HG02763 (cell line): ENCODE measurements around the gene TF.

ENCODE experiments used
- ATAC-seq: cut with Tn5 transposase; IDR thresholded peaks from one replicate; pipeline ENCODE4 v1.9.1; 2021; ENCODE audit warnings: mild to moderate bottlenecking, moderate library complexity; ENCODE audit not compliant: unreplicated experiment

The TF gene

DNA sequence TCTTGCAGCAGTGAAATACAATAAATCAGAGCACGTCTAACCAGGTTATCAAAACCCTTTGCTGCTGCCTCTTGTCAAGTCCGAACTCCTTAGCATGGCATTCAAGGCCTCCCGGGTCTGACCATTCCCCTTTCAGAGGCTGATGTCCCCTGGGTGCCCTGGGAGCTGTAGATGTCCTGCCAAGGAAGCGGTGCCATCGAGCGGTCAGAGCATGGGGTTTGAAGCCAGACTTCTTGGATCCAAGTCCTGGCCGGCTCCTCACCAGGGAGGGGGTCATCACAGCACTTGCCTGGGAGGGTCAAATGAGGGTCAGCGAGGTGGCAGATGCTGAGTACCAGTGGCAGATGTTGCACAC, 496 bp downstream of the TF start:
- no peak for ATAC-seq

DNA sequence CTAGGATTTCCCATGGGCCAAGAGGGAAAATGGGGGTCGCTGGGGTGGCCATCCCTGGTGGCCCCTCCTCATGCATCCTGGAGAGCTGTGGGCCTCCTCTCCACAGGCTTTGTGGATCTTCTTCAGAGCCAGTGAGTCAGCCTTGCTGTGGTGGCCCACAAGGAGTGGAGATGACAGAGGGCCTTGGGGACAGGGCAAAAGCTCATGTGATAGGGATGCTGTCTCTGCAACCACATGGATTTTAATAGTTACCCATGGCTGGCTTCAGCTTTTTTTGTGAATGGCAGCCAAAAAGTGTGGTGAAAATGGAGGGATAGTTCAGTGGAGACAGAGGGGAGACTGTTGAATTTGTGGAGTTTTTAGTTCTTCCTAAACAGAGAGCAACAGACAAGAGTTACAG, 1.2 kb downstream of the TF start:
- ATAC-seq, result no peak

DNA sequence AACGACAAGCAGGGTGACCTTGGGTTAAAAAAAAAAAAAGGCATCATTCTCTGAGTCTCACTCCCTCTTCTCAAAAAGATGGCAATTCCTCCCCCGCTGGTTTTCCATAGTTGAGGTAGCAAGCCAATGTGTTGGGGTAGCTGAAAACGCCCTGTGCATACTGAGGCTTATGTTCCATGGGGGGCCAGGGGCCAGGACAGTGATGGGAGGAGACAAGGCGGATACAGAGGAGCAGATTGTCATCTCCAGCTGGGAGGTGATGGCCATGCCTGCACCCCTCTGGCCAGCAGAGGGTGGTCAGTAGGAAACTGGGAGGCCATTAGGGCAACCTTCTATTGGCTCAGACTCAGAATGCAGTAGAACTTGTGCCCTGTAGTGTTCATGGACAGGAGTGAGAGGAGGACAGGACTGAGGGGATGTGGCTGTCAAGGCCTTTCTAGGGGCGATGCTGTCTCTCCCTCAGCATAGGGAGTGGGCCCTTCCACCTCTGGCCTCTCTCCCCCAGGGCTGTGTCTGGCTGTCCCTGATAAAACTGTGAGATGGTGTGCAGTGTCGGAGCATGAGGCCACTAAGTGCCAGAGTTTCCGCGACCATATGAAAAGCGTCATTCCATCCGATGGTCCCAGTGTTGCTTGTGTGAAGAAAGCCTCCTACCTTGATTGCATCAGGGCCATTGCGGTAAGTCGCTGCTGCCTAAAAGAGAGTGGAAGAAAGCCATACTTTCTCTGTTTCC, 1.9 kb downstream of the TF start:
- ATAC-seq, result no peak

DNA sequence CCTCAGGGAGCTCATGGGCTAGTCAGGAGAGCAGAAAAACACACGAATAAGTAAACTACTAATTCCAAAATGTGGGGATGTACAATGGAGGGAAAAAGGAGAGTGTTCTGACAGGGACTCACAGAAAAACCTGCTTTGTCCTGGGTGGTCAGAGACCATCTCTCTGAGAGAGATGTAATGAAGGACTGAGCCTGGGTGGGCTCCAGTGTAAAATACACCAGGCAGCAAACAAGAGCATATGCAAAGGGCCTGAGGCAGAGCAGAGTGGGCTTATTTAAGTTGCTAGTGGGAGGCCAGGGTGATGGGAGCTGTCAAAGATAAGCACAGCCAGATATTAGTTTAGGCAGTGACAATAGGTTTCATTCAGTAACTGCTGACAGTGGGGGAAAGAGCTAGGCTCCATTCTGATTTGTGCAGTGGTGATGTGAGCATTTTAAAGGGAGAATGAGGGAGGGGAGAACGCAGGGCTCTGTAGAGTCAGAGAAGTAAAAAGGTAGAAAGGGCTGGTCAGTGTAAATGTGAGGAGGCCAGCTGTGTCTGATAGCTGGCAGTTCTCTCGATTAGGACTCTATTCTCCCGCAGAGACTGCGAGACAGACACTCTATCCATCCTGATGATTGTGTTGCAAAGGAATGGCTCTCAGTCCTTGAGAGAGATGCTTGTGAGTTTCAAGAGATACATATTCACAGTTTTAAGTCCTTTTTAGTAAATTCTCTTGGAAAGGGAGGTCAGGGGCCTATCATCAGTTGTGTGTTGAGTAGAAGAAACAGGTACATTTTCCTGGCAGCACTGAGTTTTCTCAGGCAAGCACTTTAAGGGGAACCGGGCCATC, 3.5 kb downstream of the TF start:
- ATAC-seq, result no peak

DNA sequence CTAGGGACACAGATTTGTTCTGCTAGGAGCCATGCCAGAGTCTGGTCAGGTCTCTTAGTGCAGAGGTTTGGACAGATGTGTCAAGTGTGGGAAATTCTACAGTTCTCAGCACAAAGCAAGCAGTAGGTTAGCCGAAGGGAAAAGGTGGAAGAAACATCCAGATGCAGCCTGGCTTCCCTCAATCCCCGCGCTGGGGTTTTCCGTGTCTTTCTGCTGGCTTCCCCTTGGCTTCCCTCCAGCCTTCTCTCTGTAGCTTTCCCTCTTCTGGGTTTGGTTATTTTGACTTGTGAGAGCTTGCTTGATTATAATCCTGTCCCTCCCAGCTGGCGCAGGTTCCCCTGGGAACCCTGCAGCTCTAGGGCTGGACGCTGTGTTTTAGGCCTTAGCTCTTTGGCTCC, 4.1 kb downstream of the TF start:
- no peak for ATAC-seq

DNA sequence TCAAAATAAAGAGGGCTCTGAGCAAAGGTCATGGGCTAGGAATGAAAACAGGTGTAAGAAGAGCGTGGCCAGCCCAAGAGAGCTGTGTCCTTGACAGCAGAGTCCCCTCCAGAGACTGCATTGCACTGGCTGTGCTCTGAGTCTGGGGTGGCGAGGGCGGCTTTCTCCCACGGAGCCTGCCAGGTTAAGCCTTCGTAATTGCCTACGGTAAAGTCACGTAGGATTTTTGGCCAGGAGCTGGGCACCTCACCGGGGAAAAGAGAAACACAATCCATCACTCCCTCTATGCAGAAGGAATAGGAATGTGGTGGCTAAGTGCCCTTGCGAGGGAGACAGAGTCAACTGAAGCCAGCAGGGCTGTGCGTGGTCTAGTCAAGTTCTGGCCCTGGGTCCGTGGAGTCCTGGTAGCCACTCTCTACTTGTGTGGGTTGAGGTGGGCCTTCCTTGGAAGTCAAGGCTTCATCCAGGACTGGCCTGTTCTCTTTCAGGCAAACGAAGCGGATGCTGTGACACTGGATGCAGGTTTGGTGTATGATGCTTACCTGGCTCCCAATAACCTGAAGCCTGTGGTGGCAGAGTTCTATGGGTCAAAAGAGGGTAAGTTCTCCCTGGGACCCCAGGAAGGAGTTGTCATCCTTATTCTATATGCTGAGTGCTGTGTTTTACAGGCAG, 7.0 kb downstream of the TF start:
- ATAC-seq, result no peak

DNA sequence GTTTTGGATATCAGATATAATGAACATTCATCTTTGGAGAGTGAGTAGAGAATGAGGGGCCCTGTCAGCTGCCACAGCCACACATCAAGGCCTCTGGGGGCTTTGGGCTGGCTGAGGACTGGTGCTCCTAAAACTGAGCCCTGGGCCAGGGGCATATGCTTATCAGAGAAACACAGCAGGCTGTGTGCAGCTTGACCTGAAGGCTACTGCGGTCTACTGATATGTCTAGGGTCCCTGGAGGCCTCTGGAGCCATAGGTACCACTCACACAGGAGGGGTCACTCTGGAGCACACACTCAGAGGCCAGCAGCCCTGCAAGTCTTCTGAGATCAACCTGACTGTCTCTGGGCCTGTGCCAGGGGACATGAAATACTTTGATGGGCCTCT, 7.6 kb downstream of the TF start:
- ATAC-seq, result no peak

DNA sequence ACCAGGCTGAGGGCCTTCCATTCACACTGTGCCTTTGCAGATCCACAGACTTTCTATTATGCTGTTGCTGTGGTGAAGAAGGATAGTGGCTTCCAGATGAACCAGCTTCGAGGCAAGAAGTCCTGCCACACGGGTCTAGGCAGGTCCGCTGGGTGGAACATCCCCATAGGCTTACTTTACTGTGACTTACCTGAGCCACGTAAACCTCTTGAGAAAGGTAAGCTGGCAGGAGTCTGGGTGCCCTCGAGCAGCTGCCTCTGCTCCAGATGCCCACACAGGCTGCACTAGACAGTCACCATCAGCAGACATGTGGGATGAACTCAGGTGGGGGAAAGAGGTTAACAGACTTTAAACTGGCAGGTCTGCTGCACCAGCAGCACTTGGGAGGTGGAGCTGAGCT, 8.3 kb downstream of the TF start:
- ATAC-seq, result no peak

DNA sequence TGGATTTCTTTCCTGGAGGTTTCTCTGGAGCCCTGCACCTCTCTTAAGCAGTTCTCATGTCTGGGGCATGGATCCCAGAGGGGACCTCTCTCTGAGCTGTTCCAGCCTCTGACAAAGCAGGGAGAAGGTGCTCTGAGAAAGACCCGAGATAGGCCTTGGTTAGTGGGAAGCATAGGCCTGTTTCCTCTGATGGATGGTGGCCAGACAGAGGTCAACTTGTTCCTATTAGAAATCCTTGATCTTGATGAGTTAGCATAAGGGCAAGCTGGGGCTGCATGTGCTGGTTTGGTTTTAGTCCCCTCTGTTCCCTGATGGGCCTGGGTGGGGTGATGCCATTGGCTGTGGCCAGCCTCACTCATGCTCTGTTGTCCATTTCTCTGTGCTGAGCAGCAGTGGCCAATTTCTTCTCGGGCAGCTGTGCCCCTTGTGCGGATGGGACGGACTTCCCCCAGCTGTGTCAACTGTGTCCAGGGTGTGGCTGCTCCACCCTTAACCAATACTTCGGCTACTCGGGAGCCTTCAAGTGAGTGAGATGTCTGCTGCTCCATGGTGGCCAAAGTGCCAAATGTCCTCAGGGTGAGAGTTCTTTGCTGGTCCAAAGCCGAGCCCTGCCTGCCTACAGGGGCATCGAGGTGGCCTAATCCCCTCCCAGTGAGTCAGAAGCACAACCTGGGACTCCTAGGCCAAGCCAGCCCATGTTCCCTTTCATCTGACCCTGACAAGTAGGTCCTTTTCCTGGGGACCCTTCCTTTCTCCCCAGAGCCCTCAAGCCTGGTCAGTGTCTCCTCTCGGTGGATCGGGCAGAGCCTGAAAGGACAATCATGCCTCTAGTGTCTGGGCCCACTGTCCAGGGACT, 9.0 kb downstream of the TF start:
- ATAC-seq, result no peak

DNA sequence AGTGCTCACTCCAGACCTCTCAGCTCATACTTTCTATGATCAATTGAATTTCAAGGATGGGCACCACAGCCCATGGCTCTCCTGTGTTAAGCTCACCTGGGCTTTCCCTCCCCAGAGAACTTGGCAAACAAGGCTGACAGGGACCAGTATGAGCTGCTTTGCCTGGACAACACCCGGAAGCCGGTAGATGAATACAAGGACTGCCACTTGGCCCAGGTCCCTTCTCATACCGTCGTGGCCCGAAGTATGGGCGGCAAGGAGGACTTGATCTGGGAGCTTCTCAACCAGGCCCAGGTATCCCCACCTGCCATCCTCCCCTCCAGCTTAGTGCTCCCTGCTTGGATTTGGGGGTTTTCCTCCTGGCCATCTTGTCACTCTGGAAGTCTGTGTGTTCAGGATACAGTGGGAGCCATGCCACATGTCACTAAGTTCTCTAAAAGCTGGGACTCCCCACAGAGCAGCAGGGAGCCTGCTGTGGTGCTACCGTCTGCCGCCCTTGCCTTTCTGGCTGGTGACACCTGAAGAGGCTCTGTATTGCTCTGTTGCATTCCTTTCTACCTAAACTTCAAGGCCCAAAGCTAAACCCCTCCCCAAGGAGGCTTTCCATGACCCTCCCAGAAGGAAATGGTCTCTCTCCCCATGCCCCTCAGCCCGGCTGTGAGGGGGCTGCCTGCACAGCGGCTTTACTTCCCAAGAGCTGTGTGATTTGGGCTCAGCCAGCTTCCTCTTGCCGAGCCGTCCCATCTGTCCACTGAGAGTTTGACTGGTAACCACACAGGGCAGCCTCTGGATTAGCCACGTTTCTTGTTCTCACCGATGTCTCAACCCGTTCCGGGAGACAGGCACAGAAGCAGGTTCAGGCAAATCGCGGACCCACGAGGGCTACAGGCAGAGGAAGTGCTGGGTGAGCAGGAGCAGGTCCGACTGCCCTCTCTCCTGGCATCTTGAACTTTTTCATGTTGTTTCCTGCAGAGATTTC, 10.8 kb downstream of the TF start:
- no peak for ATAC-seq

DNA sequence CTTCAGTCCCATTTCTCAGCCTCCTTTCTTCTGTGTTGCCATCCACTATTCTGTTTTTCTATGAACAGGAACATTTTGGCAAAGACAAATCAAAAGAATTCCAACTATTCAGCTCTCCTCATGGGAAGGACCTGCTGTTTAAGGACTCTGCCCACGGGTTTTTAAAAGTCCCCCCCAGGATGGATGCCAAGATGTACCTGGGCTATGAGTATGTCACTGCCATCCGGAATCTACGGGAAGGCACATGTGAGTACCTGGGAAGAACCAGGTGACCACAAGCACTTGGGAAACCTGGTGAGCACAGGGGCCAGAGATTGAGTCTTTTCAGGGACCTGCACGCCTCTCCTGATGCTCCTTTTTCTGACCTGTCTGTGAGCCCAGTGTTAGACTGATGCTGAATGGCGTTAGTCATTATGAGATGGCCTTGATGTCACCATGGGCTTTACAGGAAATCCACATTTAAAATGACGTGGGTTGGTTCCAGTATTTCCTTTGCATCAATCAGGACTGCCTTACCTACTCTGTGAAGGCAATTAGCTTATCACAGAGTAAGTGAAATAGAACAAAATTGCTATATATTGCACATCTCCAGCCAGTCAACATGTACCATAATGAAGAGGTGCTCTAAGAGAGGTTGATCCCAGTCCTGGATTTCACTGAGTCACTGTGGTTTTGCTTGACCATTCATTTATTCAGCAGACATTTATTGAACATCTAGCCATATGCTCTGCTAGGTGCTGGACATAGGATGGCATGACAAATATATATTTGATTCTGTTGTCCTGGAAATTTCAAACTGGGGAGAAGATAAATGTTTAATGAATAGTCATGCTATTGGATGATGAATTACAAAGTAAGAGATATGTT, 11.7 kb downstream of the TF start:
- ATAC-seq, result no peak

DNA sequence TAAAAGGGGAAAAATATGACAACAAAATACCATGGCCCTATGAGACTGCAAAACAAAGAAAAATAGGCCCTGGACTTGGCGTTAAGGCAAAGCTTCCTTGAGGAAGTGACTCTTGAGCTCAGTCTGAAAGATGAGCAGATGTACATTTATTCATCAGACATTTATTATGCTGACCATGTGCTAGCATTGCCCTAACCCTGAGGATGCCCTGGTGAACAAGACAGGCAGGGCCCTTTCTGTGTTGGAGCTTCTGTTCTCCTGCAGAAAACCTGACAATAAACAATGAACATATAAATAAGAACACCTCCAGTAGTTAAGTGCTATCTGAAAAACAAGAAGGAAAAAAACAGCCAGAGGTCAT, 12.4 kb downstream of the TF start:
- ATAC-seq, result no peak

DNA sequence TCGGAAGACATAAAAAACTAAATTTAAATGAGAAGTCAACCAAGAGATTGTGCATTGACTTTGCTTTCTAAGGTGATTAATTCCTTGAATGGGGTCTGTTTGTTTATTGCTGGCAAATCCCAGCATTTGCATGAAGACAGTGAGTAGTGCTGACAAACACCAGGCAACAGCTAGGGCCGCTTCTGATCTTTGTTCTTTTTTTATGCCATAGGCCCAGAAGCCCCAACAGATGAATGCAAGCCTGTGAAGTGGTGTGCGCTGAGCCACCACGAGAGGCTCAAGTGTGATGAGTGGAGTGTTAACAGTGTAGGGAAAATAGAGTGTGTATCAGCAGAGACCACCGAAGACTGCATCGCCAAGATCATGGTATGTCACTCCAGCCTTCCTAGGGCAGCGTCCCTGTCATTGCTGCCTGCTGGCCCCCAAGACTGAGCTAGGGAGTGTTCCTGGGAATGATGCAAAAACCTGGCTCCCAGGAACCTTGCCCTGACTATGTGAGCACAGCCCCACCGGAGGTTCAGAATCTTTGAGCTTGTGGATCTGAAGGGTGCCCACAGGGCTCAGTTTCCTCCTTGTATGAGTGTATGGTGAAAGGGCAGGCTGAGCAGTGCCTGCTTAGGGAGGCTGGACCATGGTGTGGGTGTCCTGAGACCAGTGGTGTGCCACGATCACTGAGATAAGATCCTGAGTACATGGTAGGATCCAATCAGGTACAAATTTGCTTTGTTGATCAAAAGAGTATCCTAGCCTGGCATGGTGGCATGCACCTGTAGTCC, 13.0 kb downstream of the TF start:
- ATAC-seq, result no peak

DNA sequence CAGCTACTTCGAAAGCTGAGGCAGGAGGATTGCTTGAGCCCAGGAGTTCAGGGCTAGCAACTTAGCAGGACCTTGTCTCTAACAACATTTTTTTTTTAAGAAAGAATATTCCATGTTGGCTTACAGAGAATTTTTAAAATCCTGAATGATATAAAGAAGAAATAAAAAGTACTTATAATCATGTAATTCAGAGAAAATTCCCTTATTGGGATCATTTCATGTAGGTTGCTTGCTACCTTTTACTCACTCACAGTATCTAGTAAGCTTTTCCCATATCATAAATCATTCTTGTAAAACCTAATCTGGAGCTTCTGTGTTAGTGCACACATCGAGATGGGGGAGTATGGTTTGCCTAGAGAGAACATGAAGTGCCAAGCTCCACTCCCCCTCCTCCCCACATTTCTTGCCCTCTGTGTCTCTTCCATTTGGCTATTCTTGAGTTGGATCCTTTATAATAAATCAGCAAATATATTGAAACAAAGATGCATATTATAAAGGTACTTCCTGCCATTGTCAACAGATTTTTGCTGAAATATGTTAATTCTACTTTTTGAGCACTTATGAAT, 13.6 kb downstream of the TF start:
- no peak for ATAC-seq

DNA sequence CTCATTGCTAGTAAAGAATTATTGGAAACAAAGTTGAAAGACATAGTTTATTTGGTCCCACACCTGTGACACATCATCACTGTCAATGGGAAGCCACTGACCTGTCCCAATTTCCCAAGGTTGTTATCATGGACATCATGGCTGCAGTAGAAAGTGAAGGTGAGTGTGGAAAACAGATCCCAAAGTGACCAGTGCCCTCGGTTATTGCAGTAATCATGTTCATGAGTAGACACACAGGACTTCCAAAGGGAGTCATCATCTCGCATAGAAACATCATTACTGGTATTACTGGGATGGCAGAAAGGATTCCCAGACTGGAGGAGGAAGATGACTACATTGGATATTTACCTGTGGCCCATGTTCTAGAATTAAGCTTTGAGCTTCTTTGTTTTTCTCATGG, 14.7 kb downstream of the TF start:
- no peak for ATAC-seq

DNA sequence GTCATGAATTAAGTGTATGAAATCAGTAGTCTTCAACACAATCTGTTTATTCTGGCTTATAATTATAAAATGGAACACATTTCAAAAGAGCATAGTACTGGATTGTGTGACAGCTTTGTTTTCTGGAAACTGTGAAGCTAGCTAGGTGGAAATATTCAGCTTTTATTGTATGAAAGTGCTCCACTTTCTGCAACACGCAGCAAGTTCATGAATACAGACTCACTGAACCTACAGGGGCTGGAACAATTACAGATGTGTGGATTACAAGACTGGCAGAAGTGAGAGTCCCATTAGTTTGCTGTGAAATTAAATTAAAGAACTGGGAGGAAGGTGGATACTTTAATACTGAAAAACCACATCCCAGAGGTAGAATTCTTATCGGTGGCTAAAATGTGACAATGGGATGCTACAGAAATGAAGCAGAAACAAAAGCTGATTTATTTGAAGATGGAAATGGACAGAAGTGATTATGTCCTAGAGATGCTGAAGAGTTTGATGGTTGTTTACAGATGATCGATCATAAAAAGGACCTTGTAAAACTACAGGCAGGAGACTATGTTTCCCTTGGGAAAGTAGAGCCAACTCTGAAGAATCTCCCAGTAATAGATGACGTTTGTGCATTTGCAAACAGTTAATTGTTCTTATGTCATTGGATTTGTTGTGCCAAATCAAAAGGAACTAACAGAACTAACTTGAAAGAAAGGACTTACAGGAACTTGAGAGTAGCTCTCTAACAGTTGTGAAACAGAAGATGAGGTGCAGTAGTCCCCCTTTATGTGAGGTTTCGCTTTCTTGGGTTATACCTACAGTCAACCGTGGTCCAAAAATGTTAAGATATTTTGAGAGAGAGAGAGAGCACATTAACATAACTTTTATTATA, 15.7 kb downstream of the TF start:
- no peak for ATAC-seq

DNA sequence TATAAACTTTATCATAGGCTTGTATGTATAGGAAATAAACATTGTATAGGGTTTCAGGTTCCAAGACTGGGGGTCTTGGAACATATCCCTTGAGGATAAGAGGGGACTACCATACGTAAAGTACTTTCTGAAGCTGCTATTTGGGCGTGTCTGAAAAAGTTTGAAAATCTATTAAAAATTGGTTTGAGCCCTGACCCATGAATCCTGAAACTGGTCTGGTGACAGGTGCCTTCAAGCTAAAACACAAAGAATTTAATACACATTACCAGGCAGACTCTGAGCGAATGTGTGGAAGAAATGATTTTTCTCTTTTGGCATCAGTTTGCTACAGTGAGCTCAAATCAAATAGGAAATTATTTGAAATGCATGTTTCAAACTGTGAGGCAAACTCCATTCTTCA, 16.3 kb downstream of the TF start:
- ATAC-seq, result no peak
